Jurkat, Clone E6-1 (cell line): ENCODE measurements around the gene ITGB1BP1. TPM values are rescaled to one million over a fixed set of nuclear protein-coding genes. Genes with fewer than 3 reads are reported as not detected.
A peak's percentile ranks its signal among the peaks of the same experiment; 100 is the strongest.

Experiments used
- DNase-seq: peaks from one replicate; pipeline ENCODE4 v3.0.0-alpha.2; 2011; ENCODE audit warnings: low read depth, low spot score
- H3K4me3 ChIP-seq: 2 replicates; pipeline ENCODE4 v1.5.1; 2011; ENCODE audit warnings: mild to moderate bottlenecking, low read length, control low read depth, moderate library complexity
- polyA plus RNA-seq: library from polyadenylated mRNA; unstranded; fragments of >200 nt; gene quantifications from one replicate; pipeline ENCODE4 v1.2.1, GENCODE V29; 2012; ENCODE audit warnings: missing spikeins; ENCODE audit not compliant: insufficient read length, insufficient read depth

Gene ITGB1BP1
- 104 TPM for polyA plus RNA-seq

DNA sequence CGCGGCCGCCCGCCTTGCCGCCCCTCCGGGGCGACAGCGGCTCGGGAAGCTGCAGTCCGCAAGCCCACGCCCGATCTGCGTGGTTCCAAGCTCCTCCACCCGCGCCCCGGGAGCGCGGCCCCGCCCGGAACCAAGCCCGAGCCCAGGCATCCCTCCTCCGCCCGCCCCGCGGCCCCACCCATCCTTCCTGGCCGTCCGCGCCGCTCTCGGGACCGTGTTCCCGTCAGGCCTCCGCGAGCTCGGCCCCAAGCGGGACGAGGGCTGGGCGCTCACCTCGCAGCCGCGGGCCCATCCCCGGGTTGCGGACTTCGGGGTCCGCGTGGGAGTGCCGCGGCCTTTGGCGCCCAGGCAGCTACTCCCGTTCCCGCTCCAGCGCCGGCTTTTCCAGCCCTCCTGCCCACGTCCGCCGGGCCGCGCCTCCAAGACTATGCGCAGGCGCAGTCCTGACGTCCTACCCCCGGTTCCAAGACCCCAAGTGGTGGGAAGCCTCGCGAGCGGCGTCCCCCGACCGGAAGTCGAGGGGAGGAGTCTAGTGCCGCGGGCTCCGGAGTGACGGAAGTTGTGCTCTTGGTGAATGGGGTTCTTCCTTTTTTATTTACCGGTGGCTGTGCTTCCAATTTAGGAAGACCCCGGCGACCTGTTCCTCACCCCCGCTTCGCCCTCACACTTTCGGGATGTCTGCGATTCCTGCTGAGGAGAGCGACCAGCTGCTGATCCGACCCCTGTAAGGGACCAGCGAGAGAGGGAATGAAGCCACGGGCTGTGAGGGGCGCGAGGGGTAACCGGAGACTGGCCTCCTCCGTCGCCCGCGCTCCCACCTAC lies at the start of gene ITGB1BP1, which contains the start of gene CPSF3:
Gene ITGB1BP1 (minus strand): TSS at position 429 of the 822 bp plus-strand sequence. CDS start 4,831 bp downstream, outside the sequence.
Gene CPSF3 (plus strand): TSS at position 555 of the 822 bp plus-strand sequence. CDS start 120 bp downstream, at position 675.
- H3K4me3 ChIP-seq, result peak within 1 kb of the TSS; percentile 97
- DNase-seq, result peak; percentile 95

GRCh38 chr2:9472511-9472910 lies 49.2 kb upstream of the ITGB1BP1 start:
- H3K4me3 ChIP-seq, result no peak overlapping the region
- DNase-seq, result no peak

GRCh38 chr2:9471206-9471605 lies 47.9 kb upstream of the ITGB1BP1 start:
- DNase-seq, result no peak
- H3K4me3 ChIP-seq, result no peak overlapping the region

GRCh38 chr2:9467687-9468086 lies 44.4 kb upstream of the ITGB1BP1 start:
- no peak for DNase-seq
- H3K4me3 ChIP-seq, result no peak overlapping the region

DNA sequence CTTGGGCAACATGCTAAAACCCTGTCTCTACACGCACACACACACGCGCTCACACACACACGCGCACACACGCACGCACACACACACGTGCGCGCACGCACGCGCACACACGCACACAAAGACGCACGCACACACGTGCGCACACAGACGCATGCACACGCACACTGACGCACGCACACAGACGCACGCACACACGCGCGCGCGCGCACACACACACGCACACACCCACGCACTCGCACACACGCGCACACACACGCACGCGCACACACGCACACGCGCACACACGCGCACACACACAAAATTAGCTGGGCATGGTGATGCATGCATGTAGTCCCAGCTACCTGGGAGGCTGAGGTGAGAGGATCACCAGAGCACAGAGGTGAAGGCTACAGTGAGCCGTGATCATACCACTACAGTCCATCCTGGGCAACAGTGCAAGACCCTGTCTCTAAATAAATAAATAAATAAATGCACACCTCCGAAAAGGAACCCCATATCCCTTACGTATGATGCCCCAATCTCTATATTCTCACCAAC lies 42.9 kb upstream of the ITGB1BP1 start:
- no peak for DNase-seq
- H3K4me3 ChIP-seq, result no peak overlapping the region

DNA sequence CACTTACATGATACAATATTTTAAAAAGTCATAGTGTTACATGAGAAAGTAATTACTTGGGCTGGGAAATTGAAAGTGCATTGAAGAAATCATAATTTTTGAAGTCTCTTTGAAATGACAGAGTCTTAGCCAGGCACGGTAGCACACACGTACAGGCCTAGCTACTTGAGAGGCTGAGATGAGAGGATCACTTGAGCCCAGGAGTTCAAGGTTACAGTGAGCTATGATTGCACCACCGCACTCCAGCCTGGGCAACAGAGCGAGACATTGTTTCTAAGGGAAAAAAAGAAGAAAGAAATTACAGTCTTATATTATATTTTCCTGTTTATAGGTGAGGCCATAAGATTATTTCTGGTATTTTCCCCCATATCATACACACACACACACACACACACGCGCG lies 41.8 kb upstream of the ITGB1BP1 start:
- H3K4me3 ChIP-seq, result no peak overlapping the region
- DNase-seq, result no peak

- DNase-seq, result no peak
- H3K4me3 ChIP-seq, result no peak overlapping the region
Observed at GRCh38 chr2:9463698-9464034, 40.3 kb upstream of the ITGB1BP1 start.

- no peak for DNase-seq
- H3K4me3 ChIP-seq, result no peak overlapping the region
Observed at GRCh38 chr2:9462886-9463697, 39.8 kb upstream of the ITGB1BP1 start.

- no peak for DNase-seq
- no peak overlapping the region for H3K4me3 ChIP-seq
Observed at GRCh38 chr2:9462313-9462712, 39.0 kb upstream of the ITGB1BP1 start.

DNA sequence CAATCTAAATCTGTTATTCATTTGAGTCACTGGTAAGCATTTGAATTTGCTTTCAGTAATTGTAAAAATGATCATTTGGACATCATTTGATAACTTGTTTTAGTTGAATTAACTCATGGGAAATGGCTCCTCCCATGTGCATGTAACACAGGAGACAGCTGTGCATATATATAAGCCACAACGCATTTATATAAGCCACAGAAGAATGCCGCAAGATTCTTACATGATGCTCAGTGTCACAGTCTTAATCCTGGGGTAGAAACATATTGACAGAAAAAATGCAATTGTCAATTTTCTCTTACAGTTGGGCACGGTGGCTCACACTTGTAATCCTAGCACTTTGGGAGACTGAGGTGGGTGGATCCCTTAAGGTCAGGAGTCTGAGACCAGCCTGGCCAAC lies 37.8 kb upstream of the ITGB1BP1 start:
- no peak overlapping the region for H3K4me3 ChIP-seq
- peak; percentile 45 for DNase-seq

DNA sequence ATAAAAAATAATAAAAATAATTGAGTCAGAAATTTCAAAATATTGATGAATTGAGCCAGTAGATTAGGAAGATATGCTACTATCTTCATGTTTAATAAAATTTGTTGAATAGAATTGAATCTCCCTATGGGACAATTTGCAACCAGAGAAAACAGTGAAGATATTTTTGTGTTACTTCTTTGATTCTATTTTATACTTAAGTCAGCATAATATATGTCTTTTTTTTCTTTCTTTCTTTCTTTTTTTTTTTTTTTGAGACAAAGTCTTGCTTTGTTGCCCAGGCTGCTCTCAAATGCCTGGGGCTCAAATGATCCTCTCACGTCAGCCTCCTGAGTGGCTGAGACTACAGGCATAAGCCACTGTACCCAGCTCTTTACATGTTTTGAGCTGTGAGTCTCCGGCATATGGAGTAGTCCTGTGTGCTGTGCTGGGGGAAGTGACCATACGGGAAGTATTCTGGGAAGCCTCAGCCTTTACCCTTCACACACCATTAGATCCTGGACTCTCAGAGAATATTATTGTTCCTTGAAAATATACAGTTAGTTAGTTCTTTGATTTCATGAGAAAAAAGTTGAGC lies 37.2 kb upstream of the ITGB1BP1 start:
- no peak overlapping the region for H3K4me3 ChIP-seq

GRCh38 chr2:9451231-9451630 lies 27.9 kb upstream of the ITGB1BP1 start:
- DNase-seq, result no peak
- H3K4me3 ChIP-seq, result no peak overlapping the region

More for the DNA sequence above, 37.2 kb upstream of the ITGB1BP1 start:
- no peak for DNase-seq

GRCh38 chr2:9445089-9445488 lies 21.8 kb upstream of the ITGB1BP1 start:
- no peak overlapping the region for H3K4me3 ChIP-seq
- no peak for DNase-seq

GRCh38 chr2:9443526-9443925 lies 20.2 kb upstream of the ITGB1BP1 start:
- no peak overlapping the region for H3K4me3 ChIP-seq
- DNase-seq, result no peak

GRCh38 chr2:9441556-9441955 lies 18.2 kb upstream of the ITGB1BP1 start:
- no peak overlapping the region for H3K4me3 ChIP-seq
- no peak for DNase-seq

DNA sequence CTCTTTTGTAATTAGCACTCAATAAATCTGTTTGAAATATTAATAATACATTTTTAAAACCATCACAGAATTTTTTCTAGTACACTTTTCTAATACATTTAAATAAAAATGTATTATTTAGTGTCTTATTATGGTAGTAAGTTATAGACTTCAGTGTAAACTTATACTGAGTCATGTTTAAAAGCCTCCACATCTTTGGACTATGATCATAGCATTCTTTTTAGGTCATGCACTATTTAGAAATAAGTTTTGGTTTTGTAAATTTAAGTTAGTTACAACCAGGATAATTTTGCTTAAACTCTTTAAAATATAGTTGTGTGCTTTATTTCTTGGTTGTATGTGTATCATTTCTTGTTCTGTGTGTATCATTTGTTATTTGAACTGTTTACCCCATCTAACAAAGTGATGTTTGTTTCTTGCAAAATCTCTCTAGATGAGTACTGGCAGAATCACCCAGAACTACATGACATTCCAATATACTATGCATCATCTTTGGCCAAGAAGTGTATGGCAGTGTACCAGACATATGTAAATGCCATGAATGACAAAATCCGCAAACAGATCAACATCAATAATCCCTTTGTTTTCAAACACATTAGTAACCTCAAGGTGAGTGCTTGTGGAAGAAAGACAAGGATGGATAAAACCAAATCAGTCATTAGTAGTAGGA lies 16.9 kb upstream of the ITGB1BP1 start:
- DNase-seq, result no peak
- H3K4me3 ChIP-seq, result no peak overlapping the region

DNA sequence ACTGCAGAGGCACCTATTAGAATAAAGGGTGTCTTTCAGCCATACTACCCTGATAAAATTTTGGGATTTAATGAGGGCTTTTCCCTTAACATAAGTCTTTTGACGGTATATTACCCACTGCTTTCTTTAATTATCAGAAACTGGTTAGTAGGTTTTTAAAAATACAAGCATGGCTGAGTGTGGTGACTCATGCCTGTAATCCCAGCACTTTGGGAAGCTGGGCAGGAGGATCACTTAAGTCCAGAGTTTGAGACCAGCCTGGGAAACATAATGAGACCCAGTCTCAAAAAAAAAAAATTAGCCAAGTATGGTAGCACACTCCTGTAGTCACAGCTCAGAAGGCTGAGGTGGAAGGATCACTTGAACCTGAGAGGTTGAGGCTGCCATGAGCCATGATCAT lies 16.2 kb upstream of the ITGB1BP1 start:
- H3K4me3 ChIP-seq, result no peak overlapping the region

DNA sequence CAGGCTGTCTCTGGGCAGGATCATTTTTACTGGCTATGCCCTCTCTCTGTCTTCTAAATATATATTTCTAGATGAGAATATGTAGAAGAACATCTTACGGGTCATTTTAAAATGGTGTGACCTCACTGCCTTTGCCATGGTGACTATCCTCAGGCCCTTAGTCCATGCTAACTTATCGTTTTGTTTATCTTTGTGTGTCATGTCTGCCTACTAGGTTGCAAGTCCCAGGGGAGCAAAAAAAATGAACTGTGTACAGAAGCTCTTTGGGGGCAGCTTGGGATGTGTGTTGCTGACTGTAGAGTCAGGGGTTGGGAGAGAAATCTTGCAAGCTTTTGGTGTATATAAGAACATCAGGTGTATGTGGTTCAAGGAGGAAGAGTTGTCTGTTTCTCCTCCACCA lies 11.2 kb upstream of the ITGB1BP1 start:
- no peak overlapping the region for H3K4me3 ChIP-seq
- DNase-seq, result no peak

More for the DNA sequence above, 16.2 kb upstream of the ITGB1BP1 start:
- no peak for DNase-seq
